Measurements from ENCODE around the gene TMEM256.
A peak's percentile ranks its signal among the peaks of the same experiment; 100 is the strongest.

Gene TMEM256

GRCh38 chr17:7437369-7437863, 33.5 kb upstream of the TMEM256 start:
- H3K4me3 ChIP-seq (ENCODE audit: low read depth, low read length), result peak overlapping the region; percentile 35
- no peak for TF ChIP-seq CTCF (IDR thresholded peaks at IDR 0.05; ENCODE audit: low read depth, low read length)

- peak; percentile 71 for TF ChIP-seq CTCF (IDR thresholded peaks at IDR 0.05; ENCODE audit: low read depth, low read length)
- H3K4me3 ChIP-seq (ENCODE audit: low read depth, low read length), result peak overlapping the region; percentile 35
Measured at GRCh38 chr17:7436556-7437368, 32.9 kb upstream of the TMEM256 start.

- H3K4me3 ChIP-seq (ENCODE audit: low read depth, low read length), result peak overlapping the region; percentile 44
- TF ChIP-seq CTCF (IDR thresholded peaks at IDR 0.05; ENCODE audit: low read depth, low read length), result no peak
Measured at GRCh38 chr17:7435676-7436555, 32.0 kb upstream of the TMEM256 start.

DNA sequence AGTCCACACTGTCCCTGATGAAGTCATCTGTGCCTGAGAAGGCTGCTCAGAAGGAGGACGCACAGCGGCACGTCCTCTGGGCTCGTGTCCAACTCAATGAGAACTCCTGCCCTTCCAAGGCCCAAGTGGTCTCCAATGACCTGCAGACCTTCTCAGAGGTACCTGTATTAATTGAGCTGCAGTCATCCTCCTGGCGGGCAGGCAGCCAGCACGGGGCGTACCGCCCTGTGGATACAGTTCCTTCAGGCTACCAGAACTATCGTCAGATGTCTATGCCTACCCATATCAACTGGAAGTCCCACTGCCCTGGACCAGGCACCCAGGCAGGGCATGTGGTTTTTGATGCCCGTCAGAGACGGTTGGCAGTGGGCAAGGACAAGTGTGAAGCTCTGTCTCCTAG, 28.4 kb upstream of the TMEM256 start:
- no peak overlapping the region for H3K4me3 ChIP-seq (ENCODE audit: low read depth, low read length)
- no peak for TF ChIP-seq CTCF (IDR thresholded peaks at IDR 0.05; ENCODE audit: low read depth, low read length)

DNA sequence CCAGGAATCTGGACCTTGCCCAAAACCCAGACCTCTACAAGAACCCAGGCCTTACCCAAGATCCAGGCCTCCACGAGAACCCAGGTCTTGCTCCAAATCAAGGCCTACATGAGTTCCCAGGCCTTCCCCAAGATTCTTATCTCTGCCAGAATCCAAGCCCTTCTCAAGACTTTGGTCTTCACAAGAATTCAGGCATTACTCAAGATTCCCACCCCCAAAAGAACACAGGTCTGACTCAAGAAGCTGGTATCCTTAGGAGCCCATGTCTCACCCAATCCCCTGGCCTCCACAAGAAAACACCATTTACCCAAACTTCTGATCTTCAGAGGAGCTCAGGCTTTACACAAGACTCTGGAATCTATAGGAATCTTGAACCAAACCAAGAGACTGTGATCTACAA, 27.3 kb upstream of the TMEM256 start:
- H3K4me3 ChIP-seq (ENCODE audit: low read depth, low read length), result no peak overlapping the region
- TF ChIP-seq CTCF (IDR thresholded peaks at IDR 0.05; ENCODE audit: low read depth, low read length), result no peak

GRCh38 chr17:7429722-7430121, 25.8 kb upstream of the TMEM256 start:
- no peak for TF ChIP-seq CTCF (IDR thresholded peaks at IDR 0.05; ENCODE audit: low read depth, low read length)
- no peak overlapping the region for H3K4me3 ChIP-seq (ENCODE audit: low read depth, low read length)

DNA sequence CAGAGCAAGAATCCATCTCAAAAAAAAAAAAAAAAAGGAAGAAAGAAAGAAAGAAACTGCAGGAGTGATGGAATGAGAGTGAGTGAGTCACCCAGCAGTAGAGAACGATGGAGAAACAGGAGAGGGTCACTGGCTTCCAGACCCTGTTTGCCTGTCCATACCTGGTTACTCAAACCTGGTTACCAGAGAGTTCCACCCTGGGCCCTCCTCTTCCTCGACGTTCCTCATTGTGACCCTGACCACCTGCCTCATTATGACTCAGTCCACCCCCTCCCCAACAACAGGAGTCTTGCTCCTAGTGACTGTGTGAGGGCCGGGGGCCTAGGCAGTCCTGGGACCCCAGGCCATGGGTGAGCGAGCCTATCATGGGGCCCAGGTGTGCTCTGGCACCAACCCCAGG, 24.7 kb upstream of the TMEM256 start, which contains the start of gene SPEM3:
SPEM3 (plus strand) TSS at position 301 of the 400 bp plus-strand sequence; CDS start at position 347, 46 bp downstream.
- no peak for TF ChIP-seq CTCF (IDR thresholded peaks at IDR 0.05; ENCODE audit: low read depth, low read length)
- no peak within 1 kb of the TSS for H3K4me3 ChIP-seq (ENCODE audit: low read depth, low read length)

Measured in WI38 (cell line).